A673 (cell line): ENCODE results near the gene AMTN. TPM values are rescaled to one million over a fixed set of nuclear protein-coding genes. Genes with fewer than 3 reads are reported as not detected.

Experiments
- BruUV-seq: library from RNA; stranded (reverse); fragments of 400-500 nt; replicated peaks from 2 replicates; lab custom pipeline; 2021; lab: Mats Ljungman, UMichigan
- CTCF ChIA-PET: fragments of 300-600 bp; sonication (Branson Sonifier 250); formaldehyde crosslinking; loops from one replicate; lab custom pipeline; 2022; ENCODE audit warnings: antibody characterized with exemption; lab: Charles Lee
- POLR2A ChIA-PET: fragments of 300-600 bp; sonication (Branson Sonifier 250); formaldehyde crosslinking; loops from one replicate; lab custom pipeline; 2022; ENCODE audit warnings: antibody characterized with exemption; ENCODE audit not compliant: low non-redundant PET; lab: Charles Lee
- DNase-seq: peaks from one replicate; pipeline ENCODE4 v3.0.0-alpha.2; 2015; ENCODE audit warnings: low spot score
- H3K27ac ChIP-seq: fragments of 200-600 bp; sonication (generic); 2 replicates; pipeline ENCODE4 v1.5.1; 2016; ENCODE audit warnings: mixed run types, low read depth, mild to moderate bottlenecking, mixed read lengths, antibody characterized with exemption, low read length; ENCODE audit not compliant: poor library complexity, severe bottlenecking
- H3K27me3 ChIP-seq: fragments of 200-600 bp; sonication (generic); replicated peaks from 2 replicates; pipeline ENCODE4 v1.6.1; 2017; ENCODE audit warnings: mixed run types, low read depth, mild to moderate bottlenecking, mixed read lengths, antibody characterized with exemption, low read length; ENCODE audit not compliant: insufficient read depth, poor library complexity
- H3K36me3 ChIP-seq: fragments of 200-600 bp; sonication (generic); 2 replicates; pipeline ENCODE4 v1.6.1; 2016; ENCODE audit warnings: mixed run types, mild to moderate bottlenecking, mixed read lengths, antibody characterized with exemption, low read length; ENCODE audit not compliant: insufficient read depth, poor library complexity, severe bottlenecking
- H3K4me1 ChIP-seq: fragments of 200-600 bp; sonication (generic); 2 replicates; pipeline ENCODE4 v1.6.1; 2017; ENCODE audit warnings: mixed run types, mild to moderate bottlenecking, mixed read lengths, antibody characterized with exemption, low read length; ENCODE audit not compliant: insufficient read depth, poor library complexity, severe bottlenecking
- H3K4me3 ChIP-seq: fragments of 200-600 bp; sonication (generic); 2 replicates; pipeline ENCODE4 v1.5.1; 2016; ENCODE audit warnings: low read depth, mixed run types, mild to moderate bottlenecking, mixed read lengths, low read length; ENCODE audit not compliant: poor library complexity, severe bottlenecking
- H3K9me3 ChIP-seq: fragments of 200-600 bp; sonication (generic); 2 replicates; pipeline ENCODE4 v1.6.1; 2016; ENCODE audit warnings: mixed run types, low read depth, mild to moderate bottlenecking, mixed read lengths, antibody characterized with exemption, low read length; ENCODE audit not compliant: poor library complexity, severe bottlenecking
- CTCF ChIP-seq: fragments of 300-800, 200-600 bp; sonication (generic); conservative IDR thresholded peaks from 2 replicates; pipeline ENCODE4 v1.5.1; 2017; ENCODE audit warnings: low read depth, mild to moderate bottlenecking, antibody characterized with exemption, low read length, moderate library complexity, mixed read lengths
- EZH2 ChIP-seq: fragments of 200-600 bp; sonication (generic); IDR thresholded peaks from 2 replicates; pipeline ENCODE4 v1.6.1; 2017; ENCODE audit warnings: borderline replicate concordance, low read depth, mild to moderate bottlenecking, mixed read lengths, antibody characterized with exemption, low read length; ENCODE audit not compliant: poor library complexity, severe bottlenecking
- intact Hi-C: fragments of 100-400 bp; cut with micrococcal nuclease; formaldehyde crosslinking; loops from one replicate; pipeline ENCODE4 v1.10.0; 2022; ENCODE audit not compliant: unreplicated experiment
- total RNA-seq: library from RNA; stranded (reverse); gene quantifications from 2 replicates; pipeline ENCODE4 v1.2.3, GENCODE V29; 2021

The AMTN gene
- total RNA-seq, 1 experiment from 2014 or later: not detected

GRCh38 chr4:70505151-70505748 lies 13.1 kb upstream of the AMTN start:
- intact Hi-C loops: loop anchor here (2.0 to 5.0 kb wide), 3 partner anchors 188 to 613 kb away; no protein-coding TSS in a partner anchor
- no peak overlapping the region for H3K4me3 ChIP-seq
- no peaks in the 10 kb centered on the region for H3K36me3 ChIP-seq
- DNase-seq: peak; percentile 46
- no TSS peak for BruUV-seq
- TF ChIP-seq CTCF (peak; percentile 79), EZH2 (no peak)
- no peaks in the 10 kb centered on the region for H3K9me3 ChIP-seq
- H3K27me3 ChIP-seq: no peaks in the 10 kb centered on the region
- no peak overlapping the region for H3K27ac ChIP-seq
- POLR2A ChIA-PET: no interaction called here
- CTCF ChIA-PET: no interaction called here
- no peaks in the 10 kb centered on the region for H3K4me1 ChIP-seq

GRCh38 chr4:70508801-70509200 lies 9.6 kb upstream of the AMTN start:
- ChIA-PET CTCF (no interaction called here), POLR2A (no interaction called here)
- no peak overlapping the region for H3K4me3 ChIP-seq
- H3K27ac ChIP-seq: no peak overlapping the region
- intact Hi-C loops: loop anchor here (5.0 kb wide), 2 partner anchors 192 to 616 kb away; no protein-coding TSS in a partner anchor
- no peaks in the 10 kb centered on the region for H3K9me3 ChIP-seq
- no peak for DNase-seq
- TF ChIP-seq CTCF (no peak), EZH2 (no peak)
- H3K27me3 ChIP-seq: no peaks in the 10 kb centered on the region
- H3K4me1 ChIP-seq: no peaks in the 10 kb centered on the region
- H3K36me3 ChIP-seq: no peaks in the 10 kb centered on the region
- BruUV-seq: no TSS peak

GRCh38 chr4:70511365-70511764 lies 7.0 kb upstream of the AMTN start:
- DNase-seq: peak; percentile 0
- no peaks in the 10 kb centered on the region for H3K4me1 ChIP-seq
- ChIA-PET CTCF (no interaction called here), POLR2A (no interaction called here)
- H3K27ac ChIP-seq: no peak overlapping the region
- no peaks in the 10 kb centered on the region for H3K27me3 ChIP-seq
- no peaks in the 10 kb centered on the region for H3K36me3 ChIP-seq
- H3K9me3 ChIP-seq: no peaks in the 10 kb centered on the region
- H3K4me3 ChIP-seq: no peak overlapping the region
- no peak for TF ChIP-seq EZH2
- no peak for TF ChIP-seq CTCF
- no TSS peak for BruUV-seq
- intact Hi-C loops: loop anchor here (10.0 kb wide), 1 partner anchor 827 kb away; no protein-coding TSS in a partner anchor
